Endodermal cell (in vitro differentiated cells): ENCODE measurements around the gene MEGF11. TPM values are rescaled to one million over a fixed set of nuclear protein-coding genes. Genes with fewer than 3 reads are reported as not detected.

Experiments
- DNase-seq: peaks from one replicate; pipeline ENCODE4 v3.0.0-alpha.2; 2017
- H3K27ac ChIP-seq: 2 replicates; pipeline ENCODE4 v1.5.1; 2013; ENCODE audit warnings: mild to moderate bottlenecking, low read depth, low read length, moderate library complexity
- H3K27me3 ChIP-seq: 2 replicates; pipeline ENCODE4 v1.6.1; 2013; ENCODE audit warnings: mild to moderate bottlenecking, low read length, moderate library complexity; ENCODE audit not compliant: insufficient read depth, control insufficient read depth, poor library complexity, severe bottlenecking
- H3K36me3 ChIP-seq: 2 replicates; pipeline ENCODE4 v1.7.0; 2013; ENCODE audit warnings: mild to moderate bottlenecking, low read length, moderate library complexity; ENCODE audit not compliant: control insufficient read depth, insufficient read depth
- H3K4me1 ChIP-seq: one replicate; pipeline ENCODE4 v1.7.0; 2013; ENCODE audit warnings: low read length; ENCODE audit not compliant: control insufficient read depth, insufficient read depth
- H3K4me3 ChIP-seq: 2 replicates; pipeline ENCODE4 v1.5.1; 2013; ENCODE audit warnings: mild to moderate bottlenecking, low read length, moderate library complexity
- H3K9ac ChIP-seq: 2 replicates; pipeline ENCODE4 v1.6.1; 2013; ENCODE audit warnings: mild to moderate bottlenecking, low read length, moderate library complexity; ENCODE audit not compliant: poor library complexity, severe bottlenecking; ENCODE audit errors: extremely low read depth
- H3K9me3 ChIP-seq: 2 replicates; pipeline ENCODE4 v1.6.1; 2013; ENCODE audit warnings: mild to moderate bottlenecking, low read length, moderate library complexity; ENCODE audit not compliant: control insufficient read depth
- H3K27ac Mint-ChIP-seq: 2 replicates; pipeline ENCODE4 v1.8.0; 2020; ENCODE audit warnings: mixed read lengths
- H3K27me3 Mint-ChIP-seq: 2 replicates; pipeline ENCODE4 v1.8.0; 2021; ENCODE audit warnings: mild to moderate bottlenecking, mixed read lengths; ENCODE audit not compliant: insufficient read depth
- H3K36me3 Mint-ChIP-seq: 2 replicates; pipeline ENCODE4 v1.8.0; 2020; ENCODE audit warnings: low read depth, mixed read lengths
- H3K4me1 Mint-ChIP-seq: 2 replicates; pipeline ENCODE4 v1.8.0; 2020; ENCODE audit warnings: mixed read lengths
- H3K4me3 Mint-ChIP-seq: 2 replicates; pipeline ENCODE4 v1.8.0; 2020; ENCODE audit warnings: mild to moderate bottlenecking, moderate library complexity, mixed read lengths
- H3K9me3 Mint-ChIP-seq: 2 replicates; pipeline ENCODE4 v1.8.0; 2020; ENCODE audit warnings: mild to moderate bottlenecking, mixed read lengths
- CTCF ChIP-seq: fragments of 200-600 bp; sonication (generic); conservative IDR thresholded peaks from 2 replicates; pipeline ENCODE4 v1.5.0; 2021; ENCODE audit warnings: antibody characterized with exemption, mild to moderate bottlenecking
- WGBS, 2 experiments: methylation state at CpG; one replicate each; pipeline versions ENCODE4 v1.1.5 to v1.1.7; 2013; ENCODE audit warnings: missing lambda C conversion rate in 2 of 2, mixed read lengths in 1 of 2; ENCODE audit not compliant: insufficient coverage in 1 of 2, insufficient read length in 1 of 2; 5-methylcytosine and 5-hydroxymethylcytosine counted together
- total RNA-seq, 2 donors: library from RNA; stranded (reverse); fragmentation: NEBNext Ultra II Directional in 1 of 2; extraction: Animal tissue kit (Norgen Biotek cat#: 25700) in 1 of 2; gene quantifications; 2 replicates in 1 of 2; 3 replicates in 1 of 2; pipeline ENCODE4 v1.2.1, GENCODE V29; 2021

Gene MEGF11
- total RNA-seq, 2 donors from 2014 or later: 0.73 to 1.2 TPM

- H3K4me1 Mint-ChIP-seq: no peaks in the 10 kb centered on the region
- no peaks in the 10 kb centered on the region for H3K36me3 ChIP-seq
These were observed 316.1 kb downstream of the MEGF11 start for GRCh38 chr15:65937476-65937875.

GRCh38 chr15:65937054-65937453, 316.5 kb downstream of the MEGF11 start:
- Histone ChIP-seq H3K4me1 (no peaks in the 10 kb centered on the region), H3K27ac (no peak overlapping the region), H3K27me3 (no peaks in the 10 kb centered on the region), H3K4me3 (no peak overlapping the region), H3K9ac (no peak overlapping the region), H3K36me3 (no peaks in the 10 kb centered on the region), H3K9me3 (no peaks in the 10 kb centered on the region)
- no peak for TF ChIP-seq CTCF
- WGBS, 2 experiments: 91 to 100% methylated on average over 3 of the region's 3 CpGs
- Mint-ChIP-seq H3K36me3 (no peaks in the 10 kb centered on the region), H3K9me3 (no peaks in the 10 kb centered on the region), H3K27me3 (no peaks in the 10 kb centered on the region), H3K4me3 (no peak overlapping the region), H3K4me1 (no peaks in the 10 kb centered on the region), H3K27ac (no peak overlapping the region)
- no peak for DNase-seq

More at GRCh38 chr15:65937476-65937875, 316.1 kb downstream of the MEGF11 start:
- no peaks in the 10 kb centered on the region for H3K27me3 Mint-ChIP-seq
- Histone ChIP-seq H3K4me1 (no peaks in the 10 kb centered on the region), H3K27ac (no peak overlapping the region), H3K9me3 (no peaks in the 10 kb centered on the region), H3K9ac (no peak overlapping the region), H3K4me3 (no peak overlapping the region), H3K27me3 (no peaks in the 10 kb centered on the region)
- no peak overlapping the region for H3K27ac Mint-ChIP-seq
- H3K4me3 Mint-ChIP-seq: no peak overlapping the region
- no peak for TF ChIP-seq CTCF
- WGBS, 2 experiments: 97 to 100% methylated on average over 1 of the region's 1 CpG
- no peaks in the 10 kb centered on the region for H3K9me3 Mint-ChIP-seq
- H3K36me3 Mint-ChIP-seq: no peaks in the 10 kb centered on the region
- no peak for DNase-seq

- H3K4me3 Mint-ChIP-seq: no peak overlapping the region
- no peaks in the 10 kb centered on the region for H3K9me3 ChIP-seq
- no peaks in the 10 kb centered on the region for H3K4me1 Mint-ChIP-seq
- no peak overlapping the region for H3K27ac ChIP-seq
- no peaks in the 10 kb centered on the region for H3K27me3 ChIP-seq
- H3K27me3 Mint-ChIP-seq: no peaks in the 10 kb centered on the region
- H3K27ac Mint-ChIP-seq: no peak overlapping the region
- H3K4me1 ChIP-seq: no peaks in the 10 kb centered on the region
- DNase-seq: no peak
- no peaks in the 10 kb centered on the region for H3K9me3 Mint-ChIP-seq
- no peaks in the 10 kb centered on the region for H3K36me3 ChIP-seq
- no peaks in the 10 kb centered on the region for H3K36me3 Mint-ChIP-seq
- WGBS, 2 experiments: 75 to 83% methylated on average over 1 of the region's 1 CpG
- no peak overlapping the region for H3K4me3 ChIP-seq
- no peak overlapping the region for H3K9ac ChIP-seq
- no peak for TF ChIP-seq CTCF
These were observed 317.3 kb downstream of the MEGF11 start for GRCh38 chr15:65936282-65936681.
